NCI-H2107 treated with DMSO at 0.1 percent for 48 hours (cell line): Measurements from ENCODE around the gene NEDD9.

Experiments used
- DNase-seq: peaks from one replicate; lab custom pipeline; 2025; ENCODE audit not compliant: unreplicated experiment; lab: John Stamatoyannopoulos, UW

Gene NEDD9

DNA sequence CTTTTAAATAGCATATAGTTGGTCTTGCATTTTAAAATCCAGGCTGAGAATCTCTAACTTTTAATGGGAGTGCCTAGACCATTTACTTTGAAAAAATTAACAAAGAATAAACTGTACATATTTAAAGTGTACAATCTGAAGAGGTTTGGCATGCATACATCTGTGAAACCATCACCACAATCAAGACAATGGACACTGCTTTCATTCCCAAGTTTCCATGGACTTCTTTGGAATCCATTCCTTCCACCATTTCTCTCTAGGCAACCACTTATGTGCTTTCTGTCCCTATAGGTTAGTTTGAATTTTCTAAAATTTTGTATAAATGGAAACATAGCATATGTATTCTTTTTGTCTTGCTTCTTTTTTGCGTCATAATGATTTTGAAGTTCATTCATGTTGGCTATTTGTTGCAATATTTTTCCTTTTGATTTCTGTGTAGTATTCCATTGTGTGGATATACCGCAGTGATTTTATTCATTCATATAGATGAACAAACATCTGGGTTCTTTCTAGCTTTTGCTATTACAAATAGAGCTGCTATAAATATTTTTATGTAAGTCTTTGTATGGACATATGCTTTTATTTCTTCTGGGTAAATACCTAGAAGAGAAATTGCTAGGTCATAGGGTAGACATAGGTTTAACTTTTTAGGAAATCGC, 50.9 kb downstream of the NEDD9 start:
- DNase-seq: no peak

GRCh38 chr6:11179419-11180202, 52.9 kb downstream of the NEDD9 start:
- DNase-seq: no peak

GRCh38 chr6:11179088-11179418, 53.4 kb downstream of the NEDD9 start:
- no peak for DNase-seq

- DNase-seq: no peak
Measured at GRCh38 chr6:11177271-11177670, 55.2 kb downstream of the NEDD9 start.

- DNase-seq: no peak
Measured at GRCh38 chr6:11174242-11174611, 58.2 kb downstream of the NEDD9 start.

DNA sequence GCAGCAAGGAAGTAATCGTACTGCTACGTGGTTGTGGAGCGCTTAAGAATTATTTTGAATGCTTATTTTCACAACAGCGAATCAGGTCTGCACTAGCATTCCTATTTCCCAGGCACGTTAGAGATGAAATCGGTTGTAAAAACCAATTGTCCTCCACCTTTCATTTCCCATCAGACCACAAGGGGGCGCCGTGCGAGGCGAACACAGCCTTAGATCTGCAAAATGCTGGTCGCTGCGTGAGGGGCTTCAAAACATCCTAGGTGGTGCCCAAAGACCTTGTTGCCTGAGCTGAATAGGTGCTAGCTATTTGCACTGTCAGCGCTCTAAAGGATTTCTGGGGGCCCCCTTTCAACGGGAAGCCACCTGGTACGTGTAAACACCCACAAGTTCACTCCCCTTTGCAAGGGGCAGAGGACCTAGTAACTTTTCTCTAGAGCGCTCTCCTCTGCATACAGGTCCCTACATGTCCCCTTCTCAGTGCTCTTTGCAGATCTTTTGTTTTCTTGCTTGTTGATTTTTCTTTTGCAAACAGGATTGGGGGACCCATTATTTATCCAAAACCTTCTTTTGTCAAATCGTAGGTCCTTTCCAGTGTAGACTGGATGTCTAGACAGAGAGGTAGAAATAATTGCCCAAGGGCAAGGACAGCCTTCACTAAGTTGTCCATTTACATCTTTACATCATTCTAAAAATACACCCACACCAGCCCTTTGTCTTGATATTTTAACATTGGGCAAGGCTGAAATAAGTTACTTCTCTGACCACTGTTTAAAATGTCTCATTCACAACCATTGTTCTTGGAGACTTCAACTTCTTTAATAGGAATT, 59.8 kb downstream of the NEDD9 start:
- no peak for DNase-seq

GRCh38 chr6:11171952-11172351, 60.5 kb downstream of the NEDD9 start:
- no peak for DNase-seq

DNA sequence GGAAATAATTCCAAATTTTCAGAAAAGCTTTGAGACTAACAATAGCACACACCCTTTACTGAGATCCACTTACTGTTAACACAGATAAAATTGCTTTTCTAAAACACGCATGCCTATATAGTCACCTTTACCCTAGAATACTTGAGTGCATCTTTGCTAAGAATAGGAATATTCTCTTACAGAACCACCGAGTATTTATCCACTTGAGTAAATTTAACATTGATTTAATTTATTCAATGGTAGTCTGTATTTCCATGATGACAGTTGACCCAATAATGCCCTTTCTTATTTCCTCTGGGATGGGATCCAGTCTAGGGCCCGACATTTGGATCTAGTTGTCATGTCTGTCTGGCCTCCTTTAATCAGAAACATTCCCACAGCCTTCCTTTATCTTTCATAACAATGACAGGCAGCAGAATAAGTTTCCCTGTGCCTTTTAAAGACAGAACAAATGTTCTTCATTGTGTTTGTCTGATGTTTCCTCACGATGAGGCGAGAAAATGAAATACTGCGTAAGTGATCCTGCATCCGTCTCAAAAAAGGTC, 64.3 kb downstream of the NEDD9 start:
- DNase-seq: no peak

DNA sequence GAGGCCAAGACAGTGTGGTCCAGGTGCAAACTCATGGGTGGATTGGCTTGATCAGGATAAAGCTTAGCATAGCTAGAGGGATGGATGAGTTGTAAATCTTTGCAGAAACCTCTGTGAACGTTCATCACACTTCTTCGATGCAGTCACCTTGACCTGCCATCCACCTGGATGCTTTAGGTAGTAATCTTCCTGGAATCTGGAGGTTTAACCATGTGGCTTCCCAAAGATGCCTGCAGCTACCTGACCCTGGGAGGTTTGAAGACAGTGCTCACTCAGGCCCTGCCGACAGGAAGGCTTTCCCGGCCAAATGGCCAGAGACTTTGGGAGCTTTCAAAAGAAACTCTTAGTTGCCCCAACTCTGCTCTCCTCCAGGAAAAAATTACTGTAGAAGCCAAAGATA, 65.5 kb downstream of the NEDD9 start:
- DNase-seq: no peak

- no peak for DNase-seq
Measured at GRCh38 chr6:11164717-11165646, 67.5 kb downstream of the NEDD9 start.

DNA sequence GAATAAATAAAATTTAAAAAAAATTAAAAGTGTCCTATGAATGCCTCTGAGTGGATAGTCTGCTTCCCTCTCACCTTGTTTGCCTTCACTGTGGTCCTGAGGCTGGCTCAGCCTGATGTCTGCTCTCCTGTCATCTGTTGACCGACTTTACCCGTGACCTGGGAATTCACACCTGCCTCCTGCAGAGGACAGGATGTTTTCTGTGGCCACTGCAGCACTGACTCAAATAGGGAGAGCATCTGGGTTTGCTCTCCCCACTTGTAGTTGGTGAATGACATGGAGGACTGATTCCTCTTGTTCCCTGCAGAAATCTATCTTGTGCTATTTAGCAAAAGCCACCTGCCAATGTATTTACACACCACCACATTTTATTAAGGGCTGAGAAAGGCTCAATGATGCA, 68.5 kb downstream of the NEDD9 start:
- no peak for DNase-seq

- DNase-seq: no peak
Measured at GRCh38 chr6:11162262-11162661, 70.2 kb downstream of the NEDD9 start.

- no peak for DNase-seq
Measured at GRCh38 chr6:11161031-11161956, 71.2 kb downstream of the NEDD9 start.

DNA sequence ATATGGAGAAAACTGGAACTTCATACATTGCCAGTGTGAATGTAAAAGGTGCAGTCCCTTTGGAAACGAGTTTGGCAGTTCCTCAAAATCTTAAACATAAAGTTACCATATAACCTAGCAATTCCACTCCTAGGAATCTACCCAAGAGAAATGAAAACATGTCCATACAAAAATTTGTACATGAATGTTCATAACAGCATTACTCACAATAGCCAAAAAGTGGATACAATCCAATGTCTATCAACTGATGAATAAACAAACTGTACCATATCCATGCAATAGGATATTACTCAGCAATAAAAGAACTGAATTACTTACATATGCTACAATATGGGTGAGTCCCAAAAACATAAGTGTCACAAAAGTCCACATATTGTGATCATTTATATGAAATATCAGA, 72.3 kb downstream of the NEDD9 start:
- DNase-seq: no peak

GRCh38 chr6:11155589-11155988, 76.9 kb downstream of the NEDD9 start:
- DNase-seq: no peak

DNA sequence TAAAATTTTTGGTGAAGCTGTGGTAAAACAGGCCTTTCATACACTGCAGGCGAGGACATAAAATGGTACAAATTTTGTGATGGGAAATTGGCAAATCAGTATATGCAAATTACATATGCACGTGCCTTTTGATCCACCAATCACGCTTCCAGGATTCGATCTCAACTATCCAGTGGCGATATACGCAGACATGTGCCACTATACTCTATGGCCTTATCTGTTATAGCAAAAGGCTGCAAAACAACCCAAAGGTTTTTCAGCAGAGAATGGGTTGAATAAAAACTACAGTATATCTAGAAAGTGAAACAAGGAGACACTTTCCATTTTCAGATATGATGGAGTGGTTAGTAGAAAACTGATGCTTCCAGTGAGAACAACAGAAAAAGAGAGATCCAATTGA, 79.0 kb downstream of the NEDD9 start:
- DNase-seq: no peak

DNA sequence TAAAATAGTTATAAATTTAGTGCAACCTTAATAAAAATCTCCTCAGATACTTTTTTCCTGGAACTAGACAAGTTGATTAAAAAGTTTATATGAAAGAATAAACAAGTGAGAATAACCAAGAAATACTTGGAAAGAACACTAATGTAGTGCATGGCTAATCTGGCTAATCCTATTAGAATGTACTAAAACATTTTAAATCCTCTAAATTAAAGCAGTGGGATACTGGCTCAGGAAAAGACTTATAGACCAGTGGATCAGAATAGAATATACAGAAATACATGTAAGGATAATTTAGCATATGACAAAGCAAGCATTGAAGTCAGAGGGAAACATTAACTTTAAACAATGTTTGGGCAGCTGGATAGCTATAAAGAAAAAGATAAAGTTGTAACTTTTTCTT, 79.9 kb downstream of the NEDD9 start:
- no peak for DNase-seq

- no peak for DNase-seq
Measured at GRCh38 chr6:11151488-11151887, 81.0 kb downstream of the NEDD9 start.

DNA sequence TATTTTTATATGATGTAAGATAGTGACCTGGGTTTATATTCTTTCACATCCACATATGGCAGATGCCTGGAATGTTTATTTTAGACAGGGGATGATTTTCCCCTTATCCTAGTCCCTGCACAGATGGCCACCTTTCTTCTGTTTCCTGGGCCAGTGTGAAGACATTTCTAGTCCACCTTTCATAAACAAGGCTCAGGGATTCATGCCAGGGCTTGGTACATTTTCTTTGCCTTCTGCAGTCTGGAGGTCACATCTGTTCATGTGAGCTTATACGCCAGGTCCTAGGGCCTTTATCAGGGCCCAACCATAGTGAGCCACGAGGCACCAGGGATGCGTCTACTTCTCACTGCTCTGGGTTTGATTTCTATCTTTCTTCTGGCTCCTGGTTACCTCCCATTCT, 82.9 kb downstream of the NEDD9 start:
- no peak for DNase-seq
